ENCODE data around the gene DOCK4. TPM values are rescaled to one million over a fixed set of nuclear protein-coding genes. Genes with fewer than 3 reads are reported as not detected.

DOCK4 gene
- total and polyA plus RNA-seq, 5 donors from 2014 or later: 0.44 TPM; not detected in 4

GRCh38 chr7:111783854-111784253 is 422.3 kb downstream of the DOCK4 start:
- Mint-ChIP-seq H3K36me3 (no peaks in the 10 kb centered on the region), H3K9me3 (peaks cover 0 to 9% (median 0%) of the 10 kb centered on the region in 7 donors), H3K27ac (no peak overlapping the region), H3K27me3 (peaks cover 4% of the 10 kb centered on the region), H3K4me1 (no peaks in the 10 kb centered on the region), H3K4me3 (no peak overlapping the region)
- ATAC-seq (ENCODE audit: low read depth in 2 of 2): no peak
- DNase-seq: no peak
- Histone ChIP-seq H3K27me3 (ENCODE audit: control insufficient read depth, insufficient read depth, low read length) (no peaks in the 10 kb centered on the region), H3K27ac (ENCODE audit: insufficient read depth, low read length, poor library complexity, severe bottlenecking) (no peak overlapping the region), H3K36me3 (ENCODE audit: control insufficient read depth, insufficient read depth, low read length) (no peaks in the 10 kb centered on the region), H3K4me1 (ENCODE audit: control insufficient read depth, insufficient read depth, low read length, poor library complexity, severe bottlenecking) (no peaks in the 10 kb centered on the region), H3K4me3 (ENCODE audit: low read depth, low read length) (no peak overlapping the region), H3K9me3 (ENCODE audit: control insufficient read depth in 2 of 2, low read length in 2 of 2) (no peaks in the 10 kb centered on the region)

- Mint-ChIP-seq H3K4me1 (no peaks in the 10 kb centered on the region), H3K27ac (no peak overlapping the region), H3K9me3 (peaks cover 0 to 11% (median 5%) of the 10 kb centered on the region in 7 donors)
These were observed 425.7 kb downstream of the DOCK4 start for GRCh38 chr7:111780527-111780926.

GRCh38 chr7:111775206-111775605 is 431.0 kb downstream of the DOCK4 start:
- H3K4me3 Mint-ChIP-seq: no peak overlapping the region
- H3K4me1 Mint-ChIP-seq: no peaks in the 10 kb centered on the region
- ATAC-seq (ENCODE audit: low read depth in 2 of 2): no peak
- H3K36me3 Mint-ChIP-seq: no peaks in the 10 kb centered on the region
- H3K27ac Mint-ChIP-seq: no peak overlapping the region
- H3K9me3 Mint-ChIP-seq: peaks cover 0 to 11% (median 4%) of the 10 kb centered on the region in 7 donors
- no peak for DNase-seq
- peaks cover 4% of the 10 kb centered on the region for H3K27me3 Mint-ChIP-seq
- Histone ChIP-seq H3K27me3 (ENCODE audit: control insufficient read depth, insufficient read depth, low read length) (no peaks in the 10 kb centered on the region), H3K27ac (ENCODE audit: insufficient read depth, low read length, poor library complexity, severe bottlenecking) (no peak overlapping the region), H3K36me3 (ENCODE audit: control insufficient read depth, insufficient read depth, low read length) (no peaks in the 10 kb centered on the region), H3K9me3 (ENCODE audit: control insufficient read depth in 2 of 2, low read length in 2 of 2) (no peaks in the 10 kb centered on the region), H3K4me1 (ENCODE audit: control insufficient read depth, insufficient read depth, low read length, poor library complexity, severe bottlenecking) (no peaks in the 10 kb centered on the region), H3K4me3 (ENCODE audit: low read depth, low read length) (no peak overlapping the region)

More at GRCh38 chr7:111780527-111780926, 425.7 kb downstream of the DOCK4 start:
- DNase-seq: no peak
- no peak for ATAC-seq (ENCODE audit: low read depth in 2 of 2)
- Mint-ChIP-seq H3K36me3 (no peaks in the 10 kb centered on the region), H3K27me3 (peaks cover 4% of the 10 kb centered on the region), H3K4me3 (no peak overlapping the region)
- Histone ChIP-seq H3K27me3 (ENCODE audit: control insufficient read depth, insufficient read depth, low read length) (no peaks in the 10 kb centered on the region), H3K4me1 (ENCODE audit: control insufficient read depth, insufficient read depth, low read length, poor library complexity, severe bottlenecking) (no peaks in the 10 kb centered on the region), H3K27ac (ENCODE audit: insufficient read depth, low read length, poor library complexity, severe bottlenecking) (no peak overlapping the region), H3K36me3 (ENCODE audit: control insufficient read depth, insufficient read depth, low read length) (no peaks in the 10 kb centered on the region), H3K4me3 (ENCODE audit: low read depth, low read length) (no peak overlapping the region), H3K9me3 (ENCODE audit: control insufficient read depth in 2 of 2, low read length in 2 of 2) (no peaks in the 10 kb centered on the region)

GRCh38 chr7:111772716-111773115 is 433.5 kb downstream of the DOCK4 start:
- no peaks in the 10 kb centered on the region for H3K36me3 Mint-ChIP-seq
- H3K27ac ChIP-seq (ENCODE audit: insufficient read depth, low read length, poor library complexity, severe bottlenecking): no peak overlapping the region
- no peak for ATAC-seq (ENCODE audit: low read depth in 2 of 2)
- no peak overlapping the region for H3K4me3 ChIP-seq (ENCODE audit: low read depth, low read length)
- DNase-seq: no peak
- H3K9me3 Mint-ChIP-seq: peaks cover 0 to 10% (median 3%) of the 10 kb centered on the region in 7 donors
- H3K4me1 ChIP-seq (ENCODE audit: control insufficient read depth, insufficient read depth, low read length, poor library complexity, severe bottlenecking): no peaks in the 10 kb centered on the region
- no peaks in the 10 kb centered on the region for H3K36me3 ChIP-seq (ENCODE audit: control insufficient read depth, insufficient read depth, low read length)
- no peaks in the 10 kb centered on the region for H3K9me3 ChIP-seq (ENCODE audit: control insufficient read depth in 2 of 2, low read length in 2 of 2)
- no peak overlapping the region for H3K27ac Mint-ChIP-seq
- no peak overlapping the region for H3K4me3 Mint-ChIP-seq
- H3K27me3 ChIP-seq (ENCODE audit: control insufficient read depth, insufficient read depth, low read length): no peaks in the 10 kb centered on the region
- H3K4me1 Mint-ChIP-seq: no peaks in the 10 kb centered on the region
- peaks cover 4% of the 10 kb centered on the region for H3K27me3 Mint-ChIP-seq

- H3K9me3 Mint-ChIP-seq: peaks cover 0 to 9% (median 3%) of the 10 kb centered on the region in 7 donors
- H3K4me3 Mint-ChIP-seq: no peak overlapping the region
- peak overlapping the region in 1 of 3 donors; percentile 33 for H3K27ac Mint-ChIP-seq
- H3K4me1 Mint-ChIP-seq: no peaks in the 10 kb centered on the region
- no peak for ATAC-seq (ENCODE audit: low read depth in 2 of 2)
- Histone ChIP-seq H3K27ac (ENCODE audit: insufficient read depth, low read length, poor library complexity, severe bottlenecking) (no peak overlapping the region), H3K9me3 (ENCODE audit: control insufficient read depth in 2 of 2, low read length in 2 of 2) (no peaks in the 10 kb centered on the region), H3K27me3 (ENCODE audit: control insufficient read depth, insufficient read depth, low read length) (no peaks in the 10 kb centered on the region), H3K4me3 (ENCODE audit: low read depth, low read length) (no peak overlapping the region), H3K36me3 (ENCODE audit: control insufficient read depth, insufficient read depth, low read length) (no peaks in the 10 kb centered on the region), H3K4me1 (ENCODE audit: control insufficient read depth, insufficient read depth, low read length, poor library complexity, severe bottlenecking) (no peaks in the 10 kb centered on the region)
- DNase-seq: no peak
- H3K27me3 Mint-ChIP-seq: peaks cover 8% of the 10 kb centered on the region
- no peaks in the 10 kb centered on the region for H3K36me3 Mint-ChIP-seq
These were observed 434.6 kb downstream of the DOCK4 start for GRCh38 chr7:111771638-111772037.

- H3K4me1 ChIP-seq (ENCODE audit: control insufficient read depth, insufficient read depth, low read length, poor library complexity, severe bottlenecking): no peaks in the 10 kb centered on the region
- H3K36me3 Mint-ChIP-seq: no peaks in the 10 kb centered on the region
- no peaks in the 10 kb centered on the region for H3K4me1 Mint-ChIP-seq
- no peaks in the 10 kb centered on the region for H3K27me3 ChIP-seq (ENCODE audit: control insufficient read depth, insufficient read depth, low read length)
- no peaks in the 10 kb centered on the region for H3K9me3 ChIP-seq (ENCODE audit: control insufficient read depth in 2 of 2, low read length in 2 of 2)
- H3K27ac ChIP-seq (ENCODE audit: insufficient read depth, low read length, poor library complexity, severe bottlenecking): no peak overlapping the region
- H3K9me3 Mint-ChIP-seq: peaks cover 0 to 3% (median 0%) of the 10 kb centered on the region in 7 donors
- H3K36me3 ChIP-seq (ENCODE audit: control insufficient read depth, insufficient read depth, low read length): no peaks in the 10 kb centered on the region
- ATAC-seq (ENCODE audit: low read depth in 2 of 2) (no peak), DNase-seq (no peak)
- peaks cover 8% of the 10 kb centered on the region for H3K27me3 Mint-ChIP-seq
- H3K4me3 ChIP-seq (ENCODE audit: low read depth, low read length): no peak overlapping the region
- H3K4me3 Mint-ChIP-seq: no peak overlapping the region
- H3K27ac Mint-ChIP-seq: no peak overlapping the region
These were observed 436.1 kb downstream of the DOCK4 start for GRCh38 chr7:111770116-111770515.

- no peak overlapping the region for H3K27ac Mint-ChIP-seq
- H3K27me3 Mint-ChIP-seq: peaks cover 13% of the 10 kb centered on the region
- Histone ChIP-seq H3K9me3 (ENCODE audit: control insufficient read depth in 2 of 2, low read length in 2 of 2) (no peaks in the 10 kb centered on the region), H3K27ac (ENCODE audit: insufficient read depth, low read length, poor library complexity, severe bottlenecking) (no peak overlapping the region), H3K4me1 (ENCODE audit: control insufficient read depth, insufficient read depth, low read length, poor library complexity, severe bottlenecking) (no peaks in the 10 kb centered on the region), H3K4me3 (ENCODE audit: low read depth, low read length) (no peak overlapping the region), H3K36me3 (ENCODE audit: control insufficient read depth, insufficient read depth, low read length) (no peaks in the 10 kb centered on the region), H3K27me3 (ENCODE audit: control insufficient read depth, insufficient read depth, low read length) (no peaks in the 10 kb centered on the region)
- ATAC-seq (ENCODE audit: low read depth in 2 of 2) (no peak), DNase-seq (no peak)
- no peaks in the 10 kb centered on the region for H3K4me1 Mint-ChIP-seq
- H3K36me3 Mint-ChIP-seq: no peaks in the 10 kb centered on the region
- H3K9me3 Mint-ChIP-seq: no peaks in the 10 kb centered on the region
- no peak overlapping the region for H3K4me3 Mint-ChIP-seq
These were observed 440.2 kb downstream of the DOCK4 start for GRCh38 chr7:111765751-111766643.
